ENCODE results near the gene NFATC2.
"Not testable (repeated sequence)": the region's sequence is repeated elsewhere in the genome, so short reads cannot be mapped to it uniquely, and the experiment has no call there.

The NFATC2 gene

DNA sequence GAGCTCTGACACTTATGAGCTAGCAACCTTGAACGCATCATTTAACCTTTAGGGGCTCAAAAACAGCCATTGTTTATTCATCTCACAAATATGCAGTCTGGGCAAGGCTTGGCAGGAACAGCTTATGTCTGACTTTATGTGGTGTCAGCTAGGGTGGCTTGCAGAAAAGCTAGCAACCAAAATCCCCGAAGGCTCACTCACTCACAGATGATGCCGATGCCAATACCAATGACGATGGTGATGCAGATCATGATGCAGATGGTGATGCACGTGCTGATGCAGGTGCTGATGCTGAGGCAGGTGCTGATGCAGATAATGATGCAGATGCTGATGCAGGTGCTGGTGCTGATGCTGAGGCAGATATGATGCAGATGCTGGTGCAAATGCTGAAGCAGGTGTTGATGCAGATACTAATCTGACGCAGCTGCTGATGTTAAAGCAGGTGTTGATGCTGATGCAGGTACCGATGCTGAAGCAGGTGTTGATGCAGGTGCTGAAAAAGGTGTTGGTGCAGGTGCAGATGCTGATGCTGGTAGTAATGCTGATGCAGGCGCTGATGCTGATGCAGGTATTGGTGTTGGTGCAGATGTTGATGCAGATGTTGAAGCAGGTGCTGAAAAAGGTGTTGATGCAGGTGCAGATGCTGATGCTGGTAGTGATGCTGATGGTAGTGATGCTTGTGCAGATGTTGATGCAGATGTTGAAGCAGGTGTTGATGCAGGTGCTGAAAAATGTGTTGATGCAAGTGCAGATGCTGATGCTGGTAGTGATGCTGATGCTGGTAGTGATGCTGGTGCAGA, 195.6 kb downstream of the NFATC2 start:
- in situ Hi-C loops (cut with HindIII; ENCODE audit: low sequenced_read_pairs): no loop called here

DNA sequence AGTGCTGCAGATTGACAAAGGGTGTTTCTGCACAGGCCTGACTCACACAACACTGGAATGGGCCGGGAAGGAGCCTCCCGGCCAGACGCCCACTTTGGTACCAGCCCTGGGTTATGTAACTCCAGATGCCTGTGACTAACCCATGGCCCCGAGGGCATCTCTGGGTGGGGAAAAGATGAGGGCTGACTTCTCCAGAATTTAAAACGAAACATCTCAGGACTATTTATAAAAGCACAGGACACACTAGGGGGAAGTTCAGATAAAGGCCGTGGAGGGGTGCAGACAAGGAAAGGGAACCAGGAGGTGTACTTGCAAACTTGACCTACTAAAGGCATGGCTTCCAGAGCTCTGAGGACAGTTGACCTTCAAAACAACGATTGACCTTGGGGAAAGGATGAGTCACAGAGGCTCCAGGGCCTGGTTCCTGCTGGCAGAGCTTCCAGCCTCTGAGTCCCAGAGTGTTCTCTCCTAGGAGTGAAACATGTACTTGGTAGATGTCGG, 196.9 kb downstream of the NFATC2 start:
- in situ Hi-C loops (cut with HindIII; ENCODE audit: low sequenced_read_pairs): no loop called here

- in situ Hi-C loops (cut with HindIII; ENCODE audit: low sequenced_read_pairs): not testable (repeated sequence)
Observed at GRCh38 chr20:51343802-51344201, 198.7 kb downstream of the NFATC2 start.

- in situ Hi-C loops (cut with HindIII; ENCODE audit: low sequenced_read_pairs): no loop called here
Observed at GRCh38 chr20:51342510-51343236, 199.8 kb downstream of the NFATC2 start.

GRCh38 chr20:51341581-51341980, 200.9 kb downstream of the NFATC2 start:
- in situ Hi-C loops (cut with HindIII; ENCODE audit: low sequenced_read_pairs): no loop called here

DNA sequence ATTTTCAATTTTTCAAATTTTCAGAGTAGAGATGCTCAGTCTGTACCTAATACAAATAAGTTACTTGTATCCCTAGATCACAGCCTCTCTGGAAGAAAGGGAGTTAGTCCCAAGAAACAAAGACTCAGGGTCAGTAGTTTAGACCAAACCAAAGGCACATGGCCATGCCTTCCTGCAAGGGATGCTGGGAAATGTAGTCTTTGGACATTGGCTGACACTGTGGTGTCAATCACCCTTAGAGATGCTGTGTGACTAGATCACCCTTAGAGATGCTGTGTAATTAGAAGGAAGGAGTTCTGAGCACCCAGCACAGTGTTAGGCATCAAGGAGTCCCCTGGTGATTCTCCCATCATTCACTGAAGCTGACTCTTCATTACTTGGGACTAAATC, 202.1 kb downstream of the NFATC2 start:
- in situ Hi-C loops (cut with HindIII; ENCODE audit: low sequenced_read_pairs): no loop called here

GRCh38 chr20:51339721-51340450, 202.6 kb downstream of the NFATC2 start:
- in situ Hi-C loops (cut with HindIII; ENCODE audit: low sequenced_read_pairs): no loop called here

- in situ Hi-C loops (cut with HindIII; ENCODE audit: low sequenced_read_pairs): no loop called here
Observed at GRCh38 chr20:51338692-51339440, 203.7 kb downstream of the NFATC2 start.

DNA sequence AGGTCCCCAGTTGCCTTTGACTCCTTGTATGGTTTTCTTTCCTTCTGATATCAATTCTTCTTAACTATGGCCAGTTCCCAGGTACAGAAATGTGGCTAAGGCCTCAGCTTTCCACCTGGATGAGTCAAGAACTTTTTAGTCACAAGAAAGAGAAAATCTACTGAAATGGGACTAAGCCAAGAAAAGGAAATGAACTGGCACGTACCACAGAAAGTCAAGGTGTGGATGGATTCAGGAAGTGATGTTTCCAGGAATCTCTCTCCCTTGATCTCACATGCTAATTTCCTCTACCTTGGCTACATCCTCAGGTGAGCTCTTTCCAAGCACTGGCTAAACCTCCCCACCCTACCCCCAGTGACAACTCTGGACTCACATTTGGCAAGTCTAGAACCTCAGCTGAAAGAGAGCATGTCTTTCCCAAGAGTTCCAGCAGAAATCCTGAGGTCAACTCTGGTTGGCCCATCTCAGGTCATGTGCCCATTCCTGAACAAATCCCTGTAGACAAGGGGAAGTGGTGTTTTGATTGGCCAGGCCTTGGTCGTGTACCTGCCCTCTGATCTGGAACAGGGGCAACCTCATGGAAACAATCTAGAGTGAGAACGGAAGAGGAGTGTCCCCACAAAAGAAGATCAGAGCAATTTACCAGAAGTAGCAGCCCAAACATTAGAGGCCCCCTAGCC, 205.3 kb downstream of the NFATC2 start:
- in situ Hi-C loops (cut with HindIII; ENCODE audit: low sequenced_read_pairs): no loop called here
